CD4-positive, alpha-beta T cell treated with Interleukin-2 at 100 ng/mL for 4 hours (primary cell): ENCODE data around the gene SORCS1.

Experiments
- DNase-seq: peaks from one replicate; pipeline ENCODE4 v3.0.0-alpha.2; 2020; ENCODE audit warnings: low spot score

Gene SORCS1

DNA sequence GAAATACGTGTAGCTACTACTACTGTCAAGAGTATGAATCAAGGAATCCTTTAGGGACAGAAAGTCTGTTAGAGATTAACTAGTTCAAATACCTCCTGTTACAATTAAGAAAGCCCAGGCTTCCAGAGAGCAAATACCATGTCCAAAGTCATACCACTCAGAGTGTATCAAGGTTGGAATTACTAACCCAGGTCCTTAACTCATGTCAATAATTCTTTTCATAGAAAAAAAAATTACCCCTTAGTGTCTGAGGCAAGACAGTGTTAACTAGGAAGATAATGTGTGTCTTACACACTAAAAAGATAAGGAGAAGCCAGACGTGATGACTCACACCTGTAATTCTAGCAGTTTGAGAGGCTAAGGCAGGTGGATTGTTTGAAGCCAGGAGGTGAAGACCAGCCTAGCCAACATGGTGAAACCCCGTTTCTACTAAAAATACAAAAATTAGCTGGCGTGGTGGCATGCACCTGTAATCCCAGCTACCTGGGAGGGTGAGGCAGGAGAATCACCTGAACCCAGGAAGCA lies 423.4 kb downstream of the SORCS1 start:
- no peak for DNase-seq

DNA sequence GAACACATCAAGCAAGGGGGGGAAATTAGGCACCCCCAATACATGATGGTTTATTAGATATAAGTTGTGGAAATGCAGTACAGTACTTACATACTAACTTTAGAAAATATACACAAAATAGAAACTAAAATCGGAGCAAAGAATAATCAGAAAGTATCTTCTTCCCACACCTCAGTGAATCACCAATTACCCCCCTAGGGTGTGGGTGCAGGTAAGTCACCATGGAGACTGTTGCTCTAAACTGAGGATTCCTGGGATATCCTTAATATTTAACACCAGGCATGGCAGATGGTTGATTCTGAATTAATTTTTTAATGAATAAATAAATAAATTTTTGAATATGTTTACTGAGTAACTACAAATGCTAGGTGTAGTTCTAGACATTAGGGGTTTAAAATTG lies 424.4 kb downstream of the SORCS1 start:
- DNase-seq: no peak

DNA sequence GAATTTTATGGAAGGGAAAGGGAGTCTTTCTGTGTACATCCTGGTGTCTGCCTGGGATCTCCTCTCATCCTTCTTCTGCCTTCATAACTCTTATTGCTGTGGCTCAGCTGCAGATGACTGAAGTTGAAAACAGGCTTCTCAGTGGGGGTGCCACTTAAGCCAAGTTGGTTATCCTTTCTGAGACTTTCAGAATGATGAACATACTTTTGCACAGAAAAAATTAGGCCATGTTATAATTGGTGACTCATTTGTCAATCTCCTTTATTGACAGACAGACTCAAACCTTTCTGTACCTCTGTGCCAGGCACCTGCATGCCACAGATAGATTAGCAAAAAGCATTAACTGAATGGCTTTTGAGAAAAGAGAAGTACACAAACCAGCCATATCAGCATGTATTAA lies 430.3 kb downstream of the SORCS1 start:
- no peak for DNase-seq

DNA sequence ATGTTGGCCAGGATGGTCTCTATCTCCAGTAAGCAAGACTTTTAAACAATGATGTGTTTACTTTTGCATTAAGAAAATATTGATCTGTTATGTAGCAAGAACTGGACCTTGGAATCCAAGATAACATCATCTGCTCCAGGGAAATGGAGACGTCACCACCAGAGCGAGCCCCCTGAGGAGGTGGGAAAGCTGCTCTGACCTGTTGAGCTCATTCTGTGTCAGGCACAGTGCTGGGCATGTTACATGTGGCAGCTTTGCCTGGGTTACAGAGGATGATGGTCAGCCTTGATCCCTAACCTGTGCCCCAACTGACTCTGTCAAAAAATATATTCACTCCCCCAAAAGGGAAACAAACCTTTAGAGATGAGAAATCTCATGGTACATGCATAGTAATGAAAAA lies 436.3 kb downstream of the SORCS1 start:
- no peak for DNase-seq

DNA sequence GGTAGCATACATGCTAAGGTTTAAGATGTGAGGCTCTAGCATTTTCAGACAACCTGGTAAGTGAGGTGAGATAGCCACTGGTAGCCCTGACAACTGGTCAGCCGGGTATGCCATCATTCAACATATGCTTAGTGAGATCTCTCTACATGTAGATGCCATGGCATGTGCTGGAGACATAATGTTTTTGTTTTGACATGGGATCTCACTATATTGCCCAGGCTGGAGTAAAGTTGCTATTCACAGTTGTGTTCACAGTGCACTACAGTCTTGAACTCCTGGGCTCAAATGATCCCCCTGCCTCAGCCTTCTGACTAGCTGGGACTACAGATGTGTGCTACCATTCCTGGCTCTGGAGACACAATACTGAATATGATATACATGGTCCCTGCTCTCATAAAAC lies 437.3 kb downstream of the SORCS1 start:
- DNase-seq: no peak

DNA sequence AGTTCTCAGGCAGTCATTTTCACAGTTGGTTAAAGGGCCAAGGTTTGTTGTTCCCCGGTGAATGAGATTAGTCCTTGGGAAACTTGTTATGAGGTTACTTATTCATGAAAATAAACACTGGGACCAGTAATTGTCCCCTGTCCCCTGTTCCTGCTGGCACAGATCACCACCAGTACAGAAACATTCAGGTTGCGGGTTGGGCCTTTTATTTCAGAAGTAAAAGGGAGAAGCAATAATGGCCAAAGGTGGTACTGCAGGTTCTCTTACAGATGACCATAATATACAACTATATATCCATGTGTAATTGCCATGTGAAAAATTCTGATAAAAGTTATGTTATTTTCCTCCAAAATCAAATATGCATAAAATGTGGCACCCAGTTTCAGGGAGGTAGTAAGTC lies 442.0 kb downstream of the SORCS1 start:
- no peak for DNase-seq

DNA sequence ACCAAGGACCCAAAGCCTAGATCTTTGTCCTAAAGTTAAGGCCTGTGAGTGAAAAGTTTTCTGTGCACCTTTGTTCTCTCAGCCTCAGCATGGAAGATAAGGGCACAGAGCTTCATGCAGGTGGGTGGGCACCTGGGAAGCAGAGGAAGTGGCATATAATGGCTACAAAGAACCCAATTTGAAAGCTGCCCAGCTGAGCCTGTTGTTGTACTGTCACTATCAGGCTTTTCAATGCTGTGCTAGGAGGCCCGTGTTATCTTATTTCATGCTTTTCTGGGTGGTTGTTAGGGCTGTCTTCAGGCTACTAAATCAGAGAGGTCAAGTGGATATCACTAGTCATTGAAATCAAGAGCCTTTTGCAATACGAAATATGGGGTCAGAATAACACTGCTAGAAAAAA lies 443.8 kb downstream of the SORCS1 start:
- no peak for DNase-seq

DNA sequence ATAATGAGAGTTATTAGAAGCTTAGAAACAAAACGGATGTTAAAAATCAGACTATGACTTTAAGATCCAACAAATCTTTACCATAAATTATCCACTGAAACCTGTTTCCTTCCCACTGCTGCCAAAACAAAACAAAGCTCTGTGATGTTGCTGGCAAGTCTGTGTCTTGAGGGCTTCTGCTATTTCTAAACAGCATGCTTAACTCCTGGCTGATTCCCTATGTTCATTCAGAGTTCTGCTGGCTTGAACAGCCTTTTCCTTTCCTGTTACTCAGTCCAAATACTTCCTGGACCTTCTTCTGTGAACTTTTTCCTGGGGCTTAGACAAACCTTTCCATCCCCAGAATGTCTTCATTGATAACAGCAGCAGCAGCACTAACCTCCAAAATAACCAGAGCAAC lies 448.1 kb downstream of the SORCS1 start:
- DNase-seq: no peak

DNA sequence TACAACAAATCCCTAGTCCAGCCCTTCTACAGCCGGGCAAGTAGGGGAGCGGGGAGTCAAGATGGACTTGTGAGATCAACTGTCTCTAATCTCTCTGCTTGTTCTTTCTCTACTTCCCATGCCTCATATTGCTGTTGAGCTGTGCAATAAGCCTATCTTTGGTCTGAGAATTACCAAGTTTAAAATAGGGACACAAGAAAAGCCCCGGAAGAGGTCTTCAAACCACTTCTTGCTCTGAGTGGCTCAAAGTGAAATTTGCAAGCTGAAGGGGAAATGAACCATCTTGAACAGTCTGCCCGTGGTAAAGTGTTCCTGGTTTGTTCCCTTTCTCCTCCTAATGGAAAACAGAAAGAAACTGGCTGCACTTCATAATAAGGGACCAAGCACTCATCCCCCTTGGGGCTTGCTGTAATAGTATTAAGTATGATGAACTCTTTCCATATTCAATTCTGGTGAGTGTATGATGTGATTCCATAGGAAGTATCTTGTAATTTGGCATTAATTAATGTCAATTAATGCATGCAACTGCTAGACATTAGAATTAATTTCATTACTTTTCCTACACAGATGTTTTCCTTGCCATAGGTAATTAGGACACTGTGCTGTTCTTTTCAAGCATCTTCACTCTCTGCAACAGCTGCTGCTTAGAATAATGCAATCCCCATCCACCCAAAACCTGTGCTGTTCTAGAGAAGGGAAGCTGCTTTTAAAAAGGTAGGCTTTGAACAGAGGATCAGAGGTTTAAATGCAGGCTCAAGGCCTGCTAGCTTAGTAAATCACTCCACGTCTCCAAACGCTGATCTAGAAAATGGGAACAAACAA lies 449.6 kb downstream of the SORCS1 start:
- no peak for DNase-seq

DNA sequence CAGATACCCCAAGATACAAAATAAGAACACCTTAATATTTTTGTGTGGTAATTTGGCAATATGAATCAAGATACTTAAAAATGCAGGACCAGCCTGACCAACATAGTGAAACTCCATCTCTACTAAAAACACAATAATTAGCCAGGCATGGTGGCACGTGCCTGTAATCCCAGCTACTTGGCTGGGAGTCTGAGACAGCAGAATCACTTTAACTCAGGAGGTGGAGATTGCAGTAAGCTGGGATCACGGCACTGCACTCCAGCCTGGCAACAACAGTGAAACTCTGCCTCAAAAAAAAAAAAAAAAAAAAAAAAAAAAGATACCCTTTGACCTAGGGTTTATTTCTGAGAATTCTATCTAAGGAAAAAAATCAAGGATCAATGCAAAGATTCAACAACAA lies 450.7 kb downstream of the SORCS1 start:
- no peak for DNase-seq

DNA sequence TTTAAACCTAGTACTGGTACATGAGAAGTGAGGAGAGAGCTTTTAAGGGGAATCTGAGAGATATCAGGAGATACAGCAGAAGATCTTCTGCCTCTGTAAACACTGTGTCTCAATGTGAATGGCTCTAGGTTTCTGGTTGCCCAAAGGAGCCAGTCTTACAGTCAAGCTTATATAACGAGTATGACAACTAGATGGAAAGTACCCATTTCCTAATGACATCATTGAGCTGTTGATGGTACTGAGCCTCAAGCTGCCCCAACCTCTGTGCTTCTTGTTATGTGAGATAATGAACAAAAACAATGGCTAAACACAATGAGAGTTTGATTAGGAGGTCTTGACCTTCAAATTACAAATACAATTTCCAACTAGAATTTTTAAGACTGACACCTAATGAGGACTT lies 451.5 kb downstream of the SORCS1 start:
- no peak for DNase-seq

DNA sequence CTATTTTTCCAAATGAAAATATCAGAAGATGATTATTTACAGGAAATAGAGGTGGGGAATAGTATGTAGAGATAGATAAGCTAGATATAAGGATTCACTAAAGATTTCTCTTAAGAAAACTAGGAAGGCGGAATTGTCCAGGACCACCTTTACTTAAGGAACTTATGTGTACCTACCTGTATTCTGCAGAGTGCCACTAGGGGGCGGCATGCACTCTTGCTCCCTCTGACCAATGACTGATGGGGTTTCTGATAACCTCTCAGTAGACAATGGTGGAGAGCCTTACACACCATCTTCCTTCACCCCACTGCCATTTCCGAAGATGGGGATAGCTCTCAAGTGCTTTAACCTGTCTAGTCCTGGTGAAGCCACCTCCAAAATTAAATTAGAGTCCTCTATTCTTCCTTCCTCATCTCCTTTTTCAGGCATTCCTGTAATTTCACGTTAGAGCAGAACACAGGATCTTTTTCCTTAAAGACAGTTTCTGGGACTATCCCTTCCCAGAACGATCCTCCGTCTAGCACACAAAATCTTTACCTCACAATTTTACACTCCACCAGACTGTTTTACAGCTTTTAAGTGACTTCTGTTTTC lies 453.1 kb downstream of the SORCS1 start:
- peak; percentile 10 for DNase-seq

DNA sequence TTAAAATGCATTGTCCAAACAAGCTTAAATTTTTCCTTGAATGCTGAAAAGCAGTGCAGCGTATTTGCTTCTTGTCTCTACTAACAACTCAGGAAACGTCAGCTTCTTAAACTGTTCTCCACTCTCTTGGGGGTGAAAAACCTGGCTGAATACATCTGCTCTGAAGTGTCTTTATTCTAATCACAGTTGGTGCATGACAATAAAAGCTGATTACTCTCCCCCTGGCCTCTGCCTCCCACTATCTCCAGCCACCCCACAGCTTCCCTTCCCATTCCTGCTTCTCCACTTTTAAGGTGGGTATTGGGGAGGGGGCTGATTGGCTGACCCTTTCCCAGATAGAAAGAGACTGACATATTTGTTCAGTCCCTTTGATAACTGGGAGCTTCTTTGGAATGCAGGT lies 456.0 kb downstream of the SORCS1 start:
- DNase-seq: no peak

DNA sequence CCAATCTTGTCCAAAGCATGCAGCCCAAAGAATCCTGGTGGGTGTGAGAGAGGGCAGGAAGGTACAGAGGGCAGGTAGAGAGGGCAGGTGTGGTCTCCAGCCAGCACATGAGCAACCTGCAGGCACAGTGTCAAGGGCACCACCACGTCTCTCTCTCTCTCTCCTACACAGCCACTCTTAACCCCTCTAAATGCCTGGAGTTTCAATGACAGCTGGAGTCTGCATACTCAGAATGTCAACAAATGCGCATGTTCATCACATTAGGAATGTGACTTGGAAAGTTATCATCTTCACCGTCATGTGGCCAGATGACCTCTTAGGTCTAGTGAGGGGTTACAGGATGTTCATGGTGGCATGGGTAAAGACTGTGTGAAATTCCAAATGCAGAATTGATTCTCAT lies 456.8 kb downstream of the SORCS1 start:
- DNase-seq: no peak

DNA sequence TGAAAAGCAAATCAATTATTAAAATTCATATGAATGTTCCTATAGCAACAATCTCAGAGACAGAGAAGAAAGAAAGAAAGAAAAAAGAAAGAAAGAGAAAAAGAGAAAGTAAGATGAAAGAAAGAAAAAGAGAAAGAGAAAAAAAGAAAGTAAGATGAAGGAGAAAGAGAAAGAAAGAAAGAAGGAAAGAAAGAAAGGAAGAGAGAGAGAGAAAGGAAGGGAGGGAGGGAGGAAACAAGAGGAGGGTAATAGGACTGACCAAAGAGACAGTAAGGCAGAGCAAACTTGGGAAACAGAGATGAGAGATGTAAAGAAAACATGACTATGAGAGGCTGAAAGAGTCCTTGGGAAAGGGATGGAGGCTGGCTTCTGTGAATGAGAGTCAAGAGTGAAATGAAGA lies 458.4 kb downstream of the SORCS1 start:
- DNase-seq: no peak

DNA sequence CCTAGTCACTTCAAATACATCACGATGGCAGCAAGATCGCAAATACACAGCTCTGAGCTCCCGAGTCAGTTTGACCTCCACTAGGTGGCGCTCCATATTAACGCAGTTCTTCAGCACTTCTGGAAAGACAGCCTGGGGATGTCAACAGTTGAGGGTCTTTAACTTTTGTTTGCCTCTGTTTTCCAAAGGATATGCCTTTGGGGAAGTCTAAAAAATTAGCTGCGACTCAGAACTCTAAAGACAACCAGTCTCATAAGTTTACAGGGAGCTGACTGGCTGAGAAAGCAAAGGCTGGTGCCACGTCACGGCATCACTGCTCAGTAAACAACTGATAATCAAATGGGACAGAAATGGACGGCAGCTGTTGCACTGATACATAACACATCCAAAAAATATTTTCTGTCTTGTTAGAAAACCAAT lies 458.8 kb downstream of the SORCS1 start:
- DNase-seq: peak; percentile 7

DNA sequence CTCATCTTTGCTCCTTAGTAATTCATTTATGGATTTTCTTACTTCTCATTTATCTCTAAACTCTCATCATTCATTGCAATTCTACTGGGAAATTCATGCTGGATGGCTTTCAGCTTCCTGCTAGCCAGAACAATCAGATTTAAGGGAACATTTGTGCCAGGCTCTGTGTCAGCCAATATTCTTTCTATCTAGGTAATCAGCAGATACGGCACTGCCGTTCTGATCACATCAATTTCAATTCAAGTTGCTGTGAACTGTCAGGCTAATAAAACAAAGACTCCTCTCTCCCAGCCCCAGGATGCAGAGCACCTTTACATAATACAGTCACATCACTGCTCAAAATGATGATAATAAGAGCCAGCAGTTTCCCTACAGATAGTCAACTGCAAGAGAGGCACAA lies 468.3 kb downstream of the SORCS1 start:
- no peak for DNase-seq

DNA sequence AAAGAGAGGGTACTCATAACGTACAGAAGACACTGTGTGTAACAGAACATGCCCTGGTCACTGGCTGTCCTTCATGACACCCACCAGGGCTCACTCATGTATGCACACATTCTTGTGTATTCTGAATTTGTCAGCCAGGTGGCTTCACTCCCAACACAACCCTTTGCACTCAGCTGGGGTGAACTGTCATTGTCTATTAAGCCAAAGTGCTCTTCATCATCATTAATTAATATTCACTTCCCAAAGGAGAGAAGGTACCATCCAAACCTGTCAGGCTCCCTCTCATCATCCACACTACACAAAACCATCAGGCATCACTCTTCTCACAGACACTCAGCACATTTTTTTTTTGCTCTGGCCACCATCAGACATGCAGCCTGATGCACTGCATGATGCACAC lies 469.8 kb downstream of the SORCS1 start:
- DNase-seq: no peak

DNA sequence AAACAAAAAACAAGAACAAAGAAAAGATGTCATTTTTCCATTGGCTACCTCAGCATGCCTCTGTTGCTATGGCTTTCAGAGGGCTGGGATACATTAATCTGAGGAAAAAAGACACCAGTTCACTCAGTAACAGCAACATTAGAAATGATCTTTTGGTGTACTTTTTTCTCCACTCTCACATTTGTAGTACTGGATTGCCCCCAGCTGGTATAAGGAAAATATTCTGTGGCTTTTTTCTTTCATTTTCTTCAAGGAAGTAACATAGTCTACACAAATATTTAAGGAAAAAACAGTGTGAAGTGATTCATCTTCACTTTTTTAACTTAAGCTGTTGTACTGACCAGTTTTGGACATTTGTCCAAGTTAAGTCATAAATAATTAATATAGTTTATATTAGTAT lies 482.3 kb downstream of the SORCS1 start:
- no peak for DNase-seq

DNA sequence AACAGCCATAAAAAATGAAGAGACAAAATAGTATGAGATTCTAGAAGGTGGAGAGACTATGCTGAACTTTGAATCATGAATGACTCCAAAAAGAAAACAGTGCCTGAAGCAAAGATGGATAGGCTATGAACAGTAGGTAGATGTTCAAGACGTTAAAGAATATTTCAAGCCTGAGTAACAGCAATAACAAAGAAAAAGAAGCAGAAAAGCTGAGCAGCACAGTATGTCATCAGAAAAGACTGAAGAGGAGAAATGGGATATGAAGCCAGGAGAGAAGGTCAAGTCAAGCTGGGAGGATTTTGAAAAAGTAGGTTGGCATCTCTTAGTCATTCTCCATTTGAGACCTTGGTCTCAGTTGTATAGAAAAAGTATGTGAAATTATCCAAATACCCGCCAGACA lies 484.4 kb downstream of the SORCS1 start:
- no peak for DNase-seq

DNA sequence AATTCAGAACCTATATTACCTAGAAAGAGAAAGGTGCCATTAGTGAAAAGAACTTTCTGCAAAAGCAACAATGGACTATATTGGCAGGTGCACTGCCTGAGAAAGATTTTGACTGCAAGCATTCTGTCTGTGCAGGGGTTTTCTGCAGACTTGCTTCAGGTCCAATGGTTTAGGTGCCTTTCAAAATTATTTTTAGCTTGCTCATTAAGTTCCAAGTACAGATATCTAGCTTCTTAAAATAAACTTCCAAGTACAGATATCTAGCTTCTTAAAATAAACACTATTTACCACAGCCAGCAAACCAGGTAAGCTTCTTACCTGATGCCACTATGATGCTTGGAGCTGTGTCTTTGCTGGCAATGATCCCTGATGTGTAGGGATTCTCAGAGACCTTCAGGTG lies 485.2 kb downstream of the SORCS1 start:
- DNase-seq: no peak

DNA sequence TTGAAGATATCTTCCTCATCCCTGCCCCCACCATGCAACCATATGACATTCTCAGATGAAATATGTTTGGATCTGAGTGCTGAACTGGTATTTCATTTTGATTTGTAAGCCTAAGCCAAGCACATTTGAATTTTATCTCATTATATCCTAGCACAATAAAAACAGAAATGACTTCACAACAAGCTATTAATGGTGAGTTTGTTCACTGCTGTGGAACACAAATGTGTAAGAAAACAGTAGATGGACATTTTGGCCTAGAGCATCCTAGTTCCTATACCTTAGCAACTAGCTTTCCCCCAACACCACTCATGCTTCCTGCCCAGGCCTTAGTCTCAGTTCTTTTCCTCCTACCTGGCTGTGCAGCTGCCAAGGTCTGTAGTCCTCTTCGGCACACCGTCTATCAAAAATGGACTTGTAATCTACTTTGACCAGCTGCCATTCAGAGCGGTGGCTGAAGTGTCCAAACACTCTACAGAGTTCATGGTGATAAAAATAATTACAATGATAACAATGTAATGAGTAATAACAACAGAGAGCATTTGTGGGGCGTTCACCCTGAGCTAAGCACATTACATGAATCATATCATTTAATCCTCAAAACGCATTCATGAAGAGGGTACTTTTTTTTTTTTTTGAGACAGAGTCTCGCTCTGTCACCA lies 491.9 kb downstream of the SORCS1 start:
- no peak for DNase-seq

DNA sequence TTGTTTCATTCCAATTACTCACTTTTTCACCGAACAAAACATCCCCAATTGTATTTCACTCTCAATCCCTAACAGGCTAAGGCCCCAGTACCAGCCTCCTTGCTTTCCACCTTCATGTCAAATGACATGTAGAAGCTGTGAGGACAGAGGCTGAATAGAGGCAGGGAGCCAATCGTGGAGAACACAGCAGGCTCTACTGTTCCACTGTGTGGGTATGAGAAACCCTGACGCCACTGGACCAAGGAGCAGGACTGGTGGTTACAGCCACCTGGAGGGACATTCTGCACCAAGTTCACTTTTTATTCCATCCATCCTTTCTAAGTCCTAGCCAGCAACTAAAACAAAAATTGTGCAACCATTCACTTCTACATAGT lies 502.8 kb downstream of the SORCS1 start:
- no peak for DNase-seq
